ENCODE data around the gene CMPK2.

DNA sequence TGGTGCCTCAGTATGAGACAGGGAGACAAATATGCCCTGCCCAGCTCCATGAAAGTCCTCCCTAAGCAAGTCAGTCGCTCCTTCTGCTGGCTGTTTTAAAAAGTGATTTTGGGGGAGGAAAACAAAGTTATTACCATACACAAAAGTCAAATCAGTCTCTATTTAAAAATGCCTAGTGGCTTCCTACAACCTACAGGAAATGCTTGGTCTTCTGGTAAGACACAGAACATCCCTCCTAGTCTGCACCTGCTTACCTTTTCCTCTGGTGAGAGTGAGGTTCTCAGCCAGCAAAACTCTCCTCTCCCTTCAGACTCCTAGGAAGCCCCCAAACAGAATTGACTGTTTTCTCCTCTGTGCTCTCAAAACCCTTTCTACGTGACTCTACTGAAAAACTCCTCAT, 13.5 kb downstream of the CMPK2 start:
- TF ChIP-seq, protein P1, sequence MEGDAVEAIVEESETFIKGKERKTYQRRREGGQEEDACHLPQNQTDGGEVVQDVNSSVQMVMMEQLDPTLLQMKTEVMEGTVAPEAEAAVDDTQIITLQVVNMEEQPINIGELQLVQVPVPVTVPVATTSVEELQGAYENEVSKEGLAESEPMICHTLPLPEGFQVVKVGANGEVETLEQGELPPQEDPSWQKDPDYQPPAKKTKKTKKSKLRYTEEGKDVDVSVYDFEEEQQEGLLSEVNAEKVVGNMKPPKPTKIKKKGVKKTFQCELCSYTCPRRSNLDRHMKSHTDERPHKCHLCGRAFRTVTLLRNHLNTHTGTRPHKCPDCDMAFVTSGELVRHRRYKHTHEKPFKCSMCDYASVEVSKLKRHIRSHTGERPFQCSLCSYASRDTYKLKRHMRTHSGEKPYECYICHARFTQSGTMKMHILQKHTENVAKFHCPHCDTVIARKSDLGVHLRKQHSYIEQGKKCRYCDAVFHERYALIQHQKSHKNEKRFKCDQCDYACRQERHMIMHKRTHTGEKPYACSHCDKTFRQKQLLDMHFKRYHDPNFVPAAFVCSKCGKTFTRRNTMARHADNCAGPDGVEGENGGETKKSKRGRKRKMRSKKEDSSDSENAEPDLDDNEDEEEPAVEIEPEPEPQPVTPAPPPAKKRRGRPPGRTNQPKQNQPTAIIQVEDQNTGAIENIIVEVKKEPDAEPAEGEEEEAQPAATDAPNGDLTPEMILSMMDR (IDR thresholded peaks at IDR 0.05) = no peak
- no peak for TF ChIP-seq SIN3A (IDR thresholded peaks at IDR 0.05; ENCODE audit: borderline replicate concordance, insufficient read depth, low read depth, low read length)
- TF ChIP-seq POLR2AphosphoS5 (IDR thresholded peaks at IDR 0.05; ENCODE audit: low read depth, low read length) = no peak

All from Panc1 (cell line).